VCaP (cell line): ENCODE results near the gene GNPTG.
"Not testable (repeated sequence)": the region's sequence is repeated elsewhere in the genome, so short reads cannot be mapped to it uniquely, and the experiment has no call there.

Source experiments
- H3K27ac ChIP-seq: fragments of 450-650 bp; 2 replicates; pipeline ENCODE4 v1.5.1; 2017
- TF ChIP-seq, protein P1 (sequence below): fragments of 450-650 bp; conservative IDR thresholded peaks from 2 replicates; pipeline ENCODE4 v1.5.1; 2017; ENCODE audit warnings: mild to moderate bottlenecking, moderate library complexity

Gene GNPTG

DNA sequence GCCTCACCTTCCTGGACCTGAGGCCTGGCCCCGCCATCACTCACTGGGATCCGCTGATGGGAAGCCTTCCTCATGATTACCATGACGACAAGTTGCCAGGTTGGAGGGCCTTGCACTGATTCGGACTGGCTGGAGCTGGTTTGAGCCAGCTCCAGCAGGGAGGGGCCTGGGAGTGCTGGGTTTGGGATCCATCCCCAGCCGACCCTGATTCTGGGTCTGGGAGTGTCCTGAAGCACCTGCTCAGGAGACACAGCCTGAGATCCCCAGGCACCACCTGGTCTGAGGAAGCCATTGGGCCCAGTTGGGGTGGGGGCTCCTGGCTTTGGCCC, 24.1 kb upstream of the GNPTG start:
- TF ChIP-seq, protein P1, sequence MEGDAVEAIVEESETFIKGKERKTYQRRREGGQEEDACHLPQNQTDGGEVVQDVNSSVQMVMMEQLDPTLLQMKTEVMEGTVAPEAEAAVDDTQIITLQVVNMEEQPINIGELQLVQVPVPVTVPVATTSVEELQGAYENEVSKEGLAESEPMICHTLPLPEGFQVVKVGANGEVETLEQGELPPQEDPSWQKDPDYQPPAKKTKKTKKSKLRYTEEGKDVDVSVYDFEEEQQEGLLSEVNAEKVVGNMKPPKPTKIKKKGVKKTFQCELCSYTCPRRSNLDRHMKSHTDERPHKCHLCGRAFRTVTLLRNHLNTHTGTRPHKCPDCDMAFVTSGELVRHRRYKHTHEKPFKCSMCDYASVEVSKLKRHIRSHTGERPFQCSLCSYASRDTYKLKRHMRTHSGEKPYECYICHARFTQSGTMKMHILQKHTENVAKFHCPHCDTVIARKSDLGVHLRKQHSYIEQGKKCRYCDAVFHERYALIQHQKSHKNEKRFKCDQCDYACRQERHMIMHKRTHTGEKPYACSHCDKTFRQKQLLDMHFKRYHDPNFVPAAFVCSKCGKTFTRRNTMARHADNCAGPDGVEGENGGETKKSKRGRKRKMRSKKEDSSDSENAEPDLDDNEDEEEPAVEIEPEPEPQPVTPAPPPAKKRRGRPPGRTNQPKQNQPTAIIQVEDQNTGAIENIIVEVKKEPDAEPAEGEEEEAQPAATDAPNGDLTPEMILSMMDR = no peak
- H3K27ac ChIP-seq = no peak overlapping the region

DNA sequence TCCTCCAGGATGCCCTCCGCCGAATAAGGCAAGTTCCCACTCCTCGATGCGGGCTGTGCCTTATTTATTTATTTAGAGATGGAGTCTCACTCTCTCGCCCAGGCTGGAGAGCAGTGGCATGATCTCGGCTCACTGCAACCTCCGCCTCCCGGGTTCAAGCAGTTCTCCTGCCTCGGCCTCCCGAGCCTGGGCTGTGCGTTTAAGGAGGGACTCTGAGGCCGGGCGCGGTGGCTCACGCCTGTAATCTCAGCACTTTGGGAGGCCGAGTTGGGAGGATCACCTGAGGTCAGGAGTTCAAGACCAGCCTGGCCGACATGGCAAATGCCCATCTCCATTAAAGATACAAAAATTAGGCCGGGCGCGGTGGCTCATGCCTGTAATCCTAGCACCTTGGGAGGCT, 23.6 kb upstream of the GNPTG start:
- not testable (repeated sequence) for H3K27ac ChIP-seq

DNA sequence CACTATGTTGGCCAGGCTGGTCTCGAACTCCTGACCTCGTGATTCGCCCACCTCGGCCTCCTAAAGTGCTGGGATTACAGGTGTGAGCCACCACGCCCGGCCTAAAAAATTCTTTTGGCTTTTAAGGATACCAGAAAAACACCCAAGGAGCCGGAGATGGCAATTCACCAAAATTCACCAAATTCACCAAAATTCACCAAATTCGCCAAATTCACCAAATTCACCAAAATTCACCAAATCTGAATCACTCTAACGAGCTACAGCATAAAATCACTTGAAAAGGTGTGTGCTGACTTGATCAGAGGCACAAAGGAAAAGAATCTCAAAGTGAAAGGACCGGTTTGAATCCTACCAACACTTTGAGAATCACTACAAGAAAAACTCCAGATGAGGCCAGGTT, 22.8 kb upstream of the GNPTG start:
- not testable (repeated sequence) for H3K27ac ChIP-seq

DNA sequence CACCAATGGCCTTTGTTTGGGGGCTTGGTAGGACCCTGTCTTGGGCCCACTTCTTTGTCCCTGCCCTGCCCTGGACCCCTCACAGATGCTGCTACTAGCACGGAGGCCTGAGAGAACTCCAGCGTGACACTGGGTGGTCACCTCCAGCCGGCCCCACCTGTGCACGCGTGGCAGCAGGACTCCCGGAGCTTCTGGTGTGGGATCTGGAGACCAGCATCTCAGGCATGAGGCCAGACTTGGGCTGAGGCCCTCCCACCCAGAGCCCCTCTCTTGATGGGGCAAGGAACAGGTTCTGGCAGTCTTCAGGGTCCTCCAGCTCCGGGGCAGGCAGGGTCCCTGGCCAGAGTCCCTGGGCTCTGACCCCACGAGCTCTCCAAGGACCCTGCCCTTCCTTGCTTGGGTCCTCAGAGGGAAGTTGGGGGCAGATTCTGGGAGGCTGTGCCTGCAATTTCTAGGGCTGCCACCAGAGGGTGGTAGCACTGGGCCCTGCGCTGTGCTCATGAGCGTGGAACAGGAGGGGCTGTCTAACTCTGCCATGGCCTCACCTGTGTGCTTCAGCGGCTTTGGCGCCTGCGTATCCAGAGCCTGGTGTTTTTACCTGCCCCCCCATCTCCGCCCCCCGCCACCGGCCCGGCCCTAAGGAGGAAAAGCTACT, 21.3 kb upstream of the GNPTG start:
- no peak overlapping the region for H3K27ac ChIP-seq
- TF ChIP-seq, protein P1 = peak; percentile 28; the same call in 1 of the 2 replicates

DNA sequence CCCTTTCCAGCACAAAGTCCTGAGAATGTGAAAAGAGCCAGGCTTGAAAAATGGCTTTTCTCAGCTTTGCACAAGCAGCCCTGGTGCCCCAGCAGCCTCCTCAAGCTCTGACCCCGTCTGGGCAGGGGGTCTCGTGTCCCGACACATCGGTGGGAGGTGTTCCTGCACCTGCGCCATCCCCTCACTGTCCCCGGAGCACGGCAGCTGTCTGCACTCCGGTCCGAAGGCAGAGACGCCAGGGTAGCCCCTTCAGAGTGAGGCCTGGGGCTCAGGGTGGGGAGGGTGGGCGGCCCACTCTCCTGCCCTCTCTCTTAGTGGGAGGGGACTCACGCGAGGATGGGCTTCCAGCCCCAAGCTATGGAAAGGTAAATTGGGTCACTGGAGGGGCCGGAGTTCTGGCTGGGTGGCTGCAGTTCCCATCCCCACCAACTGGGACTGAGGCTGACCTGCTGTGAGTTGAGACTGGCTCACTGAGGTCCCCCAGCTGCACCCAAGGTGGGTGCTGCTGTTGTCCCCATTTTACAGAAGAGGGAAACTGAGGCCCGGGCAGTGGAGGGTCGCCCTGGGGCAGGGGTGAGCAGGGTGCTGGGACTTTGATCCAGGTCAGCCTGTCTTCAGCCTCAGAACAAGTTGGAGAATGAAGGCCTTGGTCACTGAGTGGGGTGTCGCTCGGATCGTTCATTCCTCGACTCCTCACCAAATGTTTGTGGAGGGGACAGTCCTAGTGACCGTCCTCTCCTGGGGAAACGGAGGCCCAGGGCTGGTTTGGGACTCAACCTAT, 20.6 kb upstream of the GNPTG start:
- peak overlapping the region; percentile 59 for H3K27ac ChIP-seq
- TF ChIP-seq, protein P1 = no peak

DNA sequence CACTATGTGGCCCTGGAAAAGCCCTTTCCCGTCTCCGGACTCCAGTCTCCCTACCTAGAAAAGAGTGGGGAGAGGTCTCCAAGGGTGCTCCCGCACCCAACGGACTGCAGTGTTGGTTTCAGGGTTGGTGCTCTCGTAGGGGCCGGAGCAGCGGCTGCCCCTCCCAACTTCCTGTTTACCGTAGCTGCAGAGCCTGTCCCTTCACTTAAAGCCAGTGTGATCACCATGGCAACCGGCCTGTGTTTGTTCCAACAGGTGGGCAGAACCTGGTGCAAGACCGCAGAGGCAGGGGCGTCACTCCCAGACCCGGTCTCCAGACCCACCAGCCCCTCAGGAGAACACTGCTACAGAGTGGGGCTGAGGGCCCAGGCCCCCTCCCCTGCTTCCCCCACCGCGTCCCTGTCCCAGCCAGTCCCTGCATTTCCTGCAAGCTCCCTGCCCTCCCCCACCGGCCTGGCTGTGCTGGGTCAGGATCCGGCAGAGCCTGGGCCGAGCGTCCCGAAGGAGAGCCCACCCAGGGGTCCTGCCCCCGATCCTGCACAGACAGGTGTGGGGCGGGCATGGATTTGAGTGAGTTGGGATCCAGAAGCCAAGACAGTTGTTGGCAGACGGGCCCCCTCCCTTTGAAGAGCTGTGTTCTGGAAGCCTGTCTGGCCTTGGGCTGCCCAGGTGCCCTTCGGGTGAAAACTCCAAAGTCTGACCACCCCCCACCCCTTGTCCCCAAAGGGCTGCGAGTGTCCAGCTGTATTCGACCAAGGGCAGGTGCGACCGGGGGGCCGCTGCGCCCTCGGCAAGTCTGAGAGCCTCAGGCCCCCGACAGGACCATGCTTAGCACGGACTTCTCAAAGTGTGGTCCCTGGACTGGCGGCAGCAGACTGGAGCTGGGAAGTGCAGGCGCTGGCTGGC, 19.8 kb upstream of the GNPTG start:
- H3K27ac ChIP-seq = peak overlapping the region; percentile 59
- TF ChIP-seq, protein P1 = no peak

DNA sequence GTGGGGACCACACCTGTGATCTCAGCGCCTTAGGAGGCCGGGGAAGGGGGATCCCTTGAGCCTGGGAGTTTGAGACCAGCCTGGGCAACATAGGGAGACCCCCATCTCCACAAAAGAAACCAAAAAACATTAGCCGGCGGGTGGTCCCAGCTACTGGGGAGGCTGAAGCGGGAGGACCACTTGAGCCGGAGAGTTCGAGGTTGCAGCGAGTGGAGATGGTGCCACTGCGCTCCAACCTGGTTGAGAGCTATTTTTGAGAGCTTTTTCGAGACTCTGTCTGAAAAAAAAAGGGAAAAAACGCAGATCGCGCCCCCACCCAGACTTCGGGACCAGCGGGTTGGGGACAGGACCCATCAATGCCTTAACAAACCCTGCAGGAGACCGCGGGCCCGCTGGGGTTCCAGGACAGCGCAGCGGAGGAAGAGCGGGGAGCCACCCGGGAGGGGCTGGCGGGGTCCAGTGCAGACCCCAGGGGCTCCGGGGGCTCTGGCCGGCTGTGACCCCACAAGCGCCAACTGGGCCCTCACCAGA, 19.0 kb upstream of the GNPTG start:
- TF ChIP-seq, protein P1 = no peak
- H3K27ac ChIP-seq = peak overlapping the region; percentile 59; the same call in 1 of the 2 replicates

DNA sequence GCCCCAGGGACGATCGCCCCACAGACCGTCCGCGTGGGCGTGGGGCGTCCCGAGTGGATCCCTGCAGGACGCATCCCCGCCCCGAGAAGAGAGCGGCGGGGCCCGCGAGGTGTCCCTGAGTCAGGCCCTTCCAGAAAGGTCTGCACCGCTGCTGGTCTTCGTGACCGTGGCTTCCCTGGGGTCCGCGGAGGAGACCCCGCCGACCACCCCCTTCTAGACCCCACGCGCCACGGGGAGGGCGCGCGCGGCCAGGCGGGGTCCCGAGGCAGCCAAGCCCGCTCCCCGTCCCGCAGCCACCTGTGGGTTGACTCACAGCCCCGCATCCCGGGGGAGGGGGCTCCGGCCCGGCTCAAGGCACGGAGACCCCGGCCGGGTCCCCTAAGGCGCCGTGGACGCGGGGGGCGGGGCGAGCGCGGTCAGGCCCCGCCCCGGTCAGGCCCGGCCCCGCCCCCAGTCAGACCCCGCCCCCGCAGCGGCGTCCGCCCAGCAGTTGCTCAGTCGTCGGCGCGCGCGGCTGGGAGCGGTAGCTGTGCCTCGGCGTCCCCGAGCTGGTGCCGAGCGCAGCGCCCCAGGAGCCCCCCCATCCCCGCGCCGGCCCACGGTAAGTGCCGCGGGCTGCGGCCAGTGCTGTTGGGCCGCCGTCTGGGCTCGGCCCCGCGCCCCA, 18.4 kb upstream of the GNPTG start, which contains the start of gene BAIAP3:
Gene BAIAP3 (plus strand): TSS at position 497 of the 664 bp plus-strand sequence. CDS start 4,905 bp downstream, outside the sequence.
- TF ChIP-seq, protein P1 = no peak
- peak within 1 kb of the TSS; percentile 59; the same call in 1 of the 2 replicates for H3K27ac ChIP-seq
